NCI-H2196 treated with DMSO at 0.1 percent for 48 hours (cell line): ENCODE data around the gene RAPGEF3.
A peak's percentile ranks its signal among the peaks of the same experiment; 100 is the strongest.

ENCODE experiments used
- DNase-seq: peaks from one replicate; lab custom pipeline; 2025; ENCODE audit not compliant: unreplicated experiment; lab: John Stamatoyannopoulos, UW

The RAPGEF3 gene

GRCh38 chr12:47758834-47759690 lies at the start of gene RAPGEF3:
Gene RAPGEF3 (minus strand): TSS chr12:47758880. CDS start chr12:47758556, 324 bp downstream.
- DNase-seq, result peak; percentile 58

- DNase-seq, result no peak
Measured at GRCh38 chr12:47808050-47808449, 49.4 kb upstream of the RAPGEF3 start.

GRCh38 chr12:47807338-47807737 lies 48.7 kb upstream of the RAPGEF3 start:
- no peak for DNase-seq

GRCh38 chr12:47805417-47805816 lies 46.7 kb upstream of the RAPGEF3 start:
- no peak for DNase-seq

GRCh38 chr12:47804171-47804570 lies 45.5 kb upstream of the RAPGEF3 start:
- DNase-seq, result no peak

GRCh38 chr12:47803191-47803875 lies 44.7 kb upstream of the RAPGEF3 start:
- DNase-seq, result no peak

- no peak for DNase-seq
Measured at GRCh38 chr12:47802312-47802711, 43.6 kb upstream of the RAPGEF3 start.

GRCh38 chr12:47801904-47802246 lies 43.2 kb upstream of the RAPGEF3 start:
- no peak for DNase-seq

GRCh38 chr12:47801170-47801903 lies 42.7 kb upstream of the RAPGEF3 start:
- no peak for DNase-seq

- no peak for DNase-seq
Measured at GRCh38 chr12:47800582-47800981, 41.9 kb upstream of the RAPGEF3 start.

GRCh38 chr12:47799357-47799955 lies 40.8 kb upstream of the RAPGEF3 start:
- no peak for DNase-seq

GRCh38 chr12:47798382-47798948 lies 39.8 kb upstream of the RAPGEF3 start:
- no peak for DNase-seq

GRCh38 chr12:47797441-47797840 lies 38.8 kb upstream of the RAPGEF3 start:
- DNase-seq, result no peak

GRCh38 chr12:47795814-47796411 lies 37.2 kb upstream of the RAPGEF3 start:
- no peak for DNase-seq

GRCh38 chr12:47795121-47795813 lies 36.6 kb upstream of the RAPGEF3 start:
- no peak for DNase-seq

- DNase-seq, result no peak
Measured at GRCh38 chr12:47794679-47795078, 36.0 kb upstream of the RAPGEF3 start.

GRCh38 chr12:47793015-47793681 lies 34.5 kb upstream of the RAPGEF3 start:
- DNase-seq, result no peak

GRCh38 chr12:47791874-47792273 lies 33.2 kb upstream of the RAPGEF3 start:
- DNase-seq, result no peak

- no peak for DNase-seq
Measured at GRCh38 chr12:47791351-47791746, 32.7 kb upstream of the RAPGEF3 start.
